ENCODE measurements around the gene CD53. TPM values are rescaled to one million over a fixed set of nuclear protein-coding genes. Genes with fewer than 3 reads are reported as not detected.

Gene CD53
- total RNA-seq, 1 donor from 2014 or later, result not detected

- Mint-ChIP-seq H3K4me1 (no peaks in the 10 kb centered on the region), H3K36me3 (ENCODE audit: low read depth) (no peaks in the 10 kb centered on the region), H3K27ac (ENCODE audit: unreplicated experiment) (no peak overlapping the region), H3K27me3 (ENCODE audit: low read depth) (peaks cover 8% of the 10 kb centered on the region), H3K9me3 (peaks cover 17% of the 10 kb centered on the region), H3K4me3 (no peak overlapping the region)
- no peak for DNase-seq (ENCODE audit: low read depth, low spot score)
- no peak for TF ChIP-seq CTCF (conservative IDR thresholded peaks at IDR 0.05)
Observed at GRCh38 chr1:110936567-110936966, 63.6 kb downstream of the CD53 start.

- Mint-ChIP-seq H3K4me3 (no peak overlapping the region), H3K4me1 (no peaks in the 10 kb centered on the region), H3K9me3 (peaks cover under 1% of the 10 kb centered on the region), H3K36me3 (ENCODE audit: low read depth) (peaks cover 12% of the 10 kb centered on the region), H3K27me3 (ENCODE audit: low read depth) (peaks cover 1% of the 10 kb centered on the region), H3K27ac (ENCODE audit: unreplicated experiment) (no peak overlapping the region)
- DNase-seq (ENCODE audit: low read depth, low spot score), result no peak
- no peak for TF ChIP-seq CTCF (conservative IDR thresholded peaks at IDR 0.05)
Observed at GRCh38 chr1:110944806-110945205, 71.9 kb downstream of the CD53 start.

GRCh38 chr1:110945626-110946025 lies 72.7 kb downstream of the CD53 start:
- H3K4me3 Mint-ChIP-seq, result no peak overlapping the region
- H3K27me3 Mint-ChIP-seq (ENCODE audit: low read depth), result no peaks in the 10 kb centered on the region
- no peak overlapping the region for H3K27ac Mint-ChIP-seq (ENCODE audit: unreplicated experiment)
- H3K36me3 Mint-ChIP-seq (ENCODE audit: low read depth), result peaks cover 15% of the 10 kb centered on the region
- H3K4me1 Mint-ChIP-seq, result no peaks in the 10 kb centered on the region
- no peak for DNase-seq (ENCODE audit: low read depth, low spot score)
- no peaks in the 10 kb centered on the region for H3K9me3 Mint-ChIP-seq
- no peak for TF ChIP-seq CTCF (conservative IDR thresholded peaks at IDR 0.05)

- no peak overlapping the region for H3K27ac Mint-ChIP-seq (ENCODE audit: unreplicated experiment)
- peaks cover 3% of the 10 kb centered on the region for H3K27me3 Mint-ChIP-seq (ENCODE audit: low read depth)
- no peak for TF ChIP-seq CTCF (conservative IDR thresholded peaks at IDR 0.05)
- no peaks in the 10 kb centered on the region for H3K9me3 Mint-ChIP-seq
- H3K36me3 Mint-ChIP-seq (ENCODE audit: low read depth), result peaks cover 19% of the 10 kb centered on the region
- no peaks in the 10 kb centered on the region for H3K4me1 Mint-ChIP-seq
- no peak for DNase-seq (ENCODE audit: low read depth, low spot score)
- no peak overlapping the region for H3K4me3 Mint-ChIP-seq
Observed at GRCh38 chr1:110948038-110948810, 75.3 kb downstream of the CD53 start.

Other genes starting within 250 kb of the CD53 start
- 2.8 TPM in 2 replicates for gene KCNA3, start 198.2 kb upstream of the CD53 start, total RNA-seq
- gene LRIF1, start 90.8 kb downstream of the CD53 start, total RNA-seq, result 9.7 and 10.9 TPM in 2 replicates

All from neural crest cell (in vitro differentiated cells).